Measurements from ENCODE around the gene L1CAM. TPM values are rescaled to one million over a fixed set of nuclear protein-coding genes. Genes with fewer than 3 reads are reported as not detected.
A peak's percentile ranks its signal among the peaks of the same experiment; 100 is the strongest.

The L1CAM gene
- total RNA-seq, 2 donors from 2014 or later: 4.3 to 8.8 TPM

- no peak overlapping the region for H3K4me3 ChIP-seq
- intact Hi-C loops (cut with DNase I): no loop called here
- H3K36me3 ChIP-seq: no peaks in the 10 kb centered on the region
- no peaks in the 10 kb centered on the region for H3K4me1 ChIP-seq
- TF ChIP-seq CTCF (IDR thresholded peaks at IDR 0.05): no peak
- H3K9ac ChIP-seq (ENCODE audit: low read depth in 2 of 2, low read length in 2 of 2): no peak overlapping the region
- H3K9me3 ChIP-seq: no peaks in the 10 kb centered on the region
- DNase-seq: no peak
- peaks cover 11% of the 10 kb centered on the region for H3K27me3 ChIP-seq
- no peak overlapping the region for H3K27ac ChIP-seq
These were observed 7.6 kb downstream of the L1CAM start for GRCh38 chrX:153878345-153878744.

GRCh38 chrX:153877571-153878261 lies 8.3 kb downstream of the L1CAM start:
- H3K36me3 ChIP-seq: no peaks in the 10 kb centered on the region
- peaks cover 5% of the 10 kb centered on the region for H3K27me3 ChIP-seq
- H3K9me3 ChIP-seq: no peaks in the 10 kb centered on the region
- no peak for DNase-seq
- no peak overlapping the region for H3K27ac ChIP-seq
- H3K4me3 ChIP-seq: no peak overlapping the region
- no peak for TF ChIP-seq CTCF (IDR thresholded peaks at IDR 0.05)
- H3K9ac ChIP-seq (ENCODE audit: low read depth in 2 of 2, low read length in 2 of 2): no peak overlapping the region
- no peaks in the 10 kb centered on the region for H3K4me1 ChIP-seq
- intact Hi-C loops (cut with DNase I): no loop called here

GRCh38 chrX:153876112-153876491 lies 9.9 kb downstream of the L1CAM start:
- Histone ChIP-seq H3K4me3 (no peak overlapping the region), H3K36me3 (no peaks in the 10 kb centered on the region), H3K27me3 (peaks cover 3% of the 10 kb centered on the region), H3K4me1 (no peaks in the 10 kb centered on the region), H3K9ac (ENCODE audit: low read depth in 2 of 2, low read length in 2 of 2) (no peak overlapping the region), H3K27ac (no peak overlapping the region), H3K9me3 (no peaks in the 10 kb centered on the region)
- no peak for TF ChIP-seq CTCF (IDR thresholded peaks at IDR 0.05)
- intact Hi-C loops (cut with DNase I): no loop called here
- DNase-seq: no peak

GRCh38 chrX:153875391-153876111 lies 10.4 kb downstream of the L1CAM start:
- TF ChIP-seq CTCF (IDR thresholded peaks at IDR 0.05): no peak
- peaks cover 3% of the 10 kb centered on the region for H3K27me3 ChIP-seq

GRCh38 chrX:153874366-153875125 lies 11.4 kb downstream of the L1CAM start:
- Histone ChIP-seq H3K27me3 (peaks cover 3% of the 10 kb centered on the region), H3K9ac (ENCODE audit: low read depth in 2 of 2, low read length in 2 of 2) (no peak overlapping the region), H3K27ac (no peak overlapping the region), H3K4me3 (no peak overlapping the region), H3K36me3 (no peaks in the 10 kb centered on the region), H3K9me3 (no peaks in the 10 kb centered on the region), H3K4me1 (no peaks in the 10 kb centered on the region)
- intact Hi-C loops (cut with DNase I): no loop called here
- no peak for DNase-seq
- no peak for TF ChIP-seq CTCF (IDR thresholded peaks at IDR 0.05)

More at GRCh38 chrX:153875391-153876111, 10.4 kb downstream of the L1CAM start:
- intact Hi-C loops (cut with DNase I): no loop called here
- Histone ChIP-seq H3K4me1 (no peaks in the 10 kb centered on the region), H3K36me3 (no peaks in the 10 kb centered on the region), H3K27ac (no peak overlapping the region), H3K9me3 (no peaks in the 10 kb centered on the region), H3K4me3 (no peak overlapping the region), H3K9ac (ENCODE audit: low read depth in 2 of 2, low read length in 2 of 2) (no peak overlapping the region)
- DNase-seq: peak; percentile 49
